ENCODE results near the gene ABCG1.

- TF ChIP-seq CTCF (IDR thresholded peaks at IDR 0.05): no peak
- TF ChIP-seq POLR2A (IDR thresholded peaks at IDR 0.05): no peak
These were observed 100.4 kb downstream of the ABCG1 start for GRCh38 chr21:42319376-42319775.

Data from heart left ventricle (tissue), 13 donors.